Stimulated activated CD8-positive, alpha-beta memory T cell treated with anti-CD3 and anti-CD28 coated beads, Interleukin-15, amount 100 ng/mL, for 1 hour (primary cell): ENCODE results near the gene LRRFIP2.

Source experiments
- DNase-seq: peaks from one replicate; pipeline ENCODE4 v3.0.0-alpha.2; 2020; ENCODE audit warnings: low read depth

The LRRFIP2 gene

GRCh38 chr3:37115446-37115845, 58.9 kb downstream of the LRRFIP2 start:
- no peak for DNase-seq

- DNase-seq, result no peak
Observed at GRCh38 chr3:37114251-37115145, 59.9 kb downstream of the LRRFIP2 start.

GRCh38 chr3:37112987-37113386, 61.4 kb downstream of the LRRFIP2 start:
- no peak for DNase-seq

GRCh38 chr3:37111199-37111598, 63.2 kb downstream of the LRRFIP2 start:
- DNase-seq, result no peak

- DNase-seq, result no peak
Observed at GRCh38 chr3:37107846-37108245, 66.5 kb downstream of the LRRFIP2 start.

GRCh38 chr3:37103103-37103808, 71.1 kb downstream of the LRRFIP2 start:
- no peak for DNase-seq

- no peak for DNase-seq
Observed at GRCh38 chr3:37100411-37100810, 74.0 kb downstream of the LRRFIP2 start.

- no peak for DNase-seq
Observed at GRCh38 chr3:37099469-37099868, 74.9 kb downstream of the LRRFIP2 start.

- DNase-seq, result no peak
Observed at GRCh38 chr3:37098884-37099283, 75.5 kb downstream of the LRRFIP2 start.

- DNase-seq, result no peak
Observed at GRCh38 chr3:37097776-37098175, 76.6 kb downstream of the LRRFIP2 start.

GRCh38 chr3:37096975-37097374, 77.4 kb downstream of the LRRFIP2 start:
- no peak for DNase-seq

- no peak for DNase-seq
Observed at GRCh38 chr3:37096288-37096687, 78.1 kb downstream of the LRRFIP2 start.

- no peak for DNase-seq
Observed at GRCh38 chr3:37094636-37095035, 79.7 kb downstream of the LRRFIP2 start.

- DNase-seq, result no peak
Observed at GRCh38 chr3:37093481-37093880, 80.9 kb downstream of the LRRFIP2 start.

- DNase-seq, result no peak
Observed at GRCh38 chr3:37092484-37092883, 81.9 kb downstream of the LRRFIP2 start.

GRCh38 chr3:37087870-37088269, 86.5 kb downstream of the LRRFIP2 start:
- no peak for DNase-seq

GRCh38 chr3:37086918-37087317, 87.5 kb downstream of the LRRFIP2 start:
- DNase-seq, result no peak

GRCh38 chr3:37082317-37082716, 92.1 kb downstream of the LRRFIP2 start:
- no peak for DNase-seq

GRCh38 chr3:37075955-37076354, 98.4 kb downstream of the LRRFIP2 start:
- no peak for DNase-seq

- DNase-seq, result no peak
Observed at GRCh38 chr3:37074178-37074577, 100.2 kb downstream of the LRRFIP2 start.

- DNase-seq, result no peak
Observed at GRCh38 chr3:37072892-37073291, 101.5 kb downstream of the LRRFIP2 start.

- no peak for DNase-seq
Observed at GRCh38 chr3:37071921-37072320, 102.5 kb downstream of the LRRFIP2 start.

- DNase-seq, result no peak
Observed at GRCh38 chr3:37068031-37068430, 106.4 kb downstream of the LRRFIP2 start.
